ENCODE data around the gene UVRAG. TPM values are rescaled to one million over a fixed set of nuclear protein-coding genes. Genes with fewer than 3 reads are reported as not detected.

Gene UVRAG
- total RNA-seq, 3 donors from 2014 or later (not counting 1 experiment from before 2014, with no cell fraction given): 39.9 to 52.5 (median 41.4) TPM

DNA sequence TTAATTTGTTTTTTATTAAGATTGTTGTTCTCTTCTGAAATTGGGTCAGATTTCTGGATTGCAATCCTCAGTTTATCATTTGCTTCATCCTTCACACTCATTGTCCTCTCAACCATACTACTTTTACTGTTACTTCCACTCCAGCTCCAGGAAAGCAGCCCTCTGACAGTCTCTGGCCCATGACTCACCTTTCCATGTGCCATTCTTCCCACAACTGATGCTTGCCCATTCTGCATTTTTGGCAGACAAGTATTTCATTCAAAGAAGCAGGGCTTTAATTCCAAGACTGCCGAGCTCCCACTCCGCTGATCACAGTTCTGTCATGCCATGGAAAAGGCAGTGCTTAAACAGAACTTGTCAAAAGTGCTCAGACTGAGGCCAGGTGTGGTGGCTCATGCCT, 252.1 kb downstream of the UVRAG start:
- Mint-ChIP-seq H3K4me3 (no peak overlapping the region), H3K4me1 (peaks cover 8 to 12% of the 10 kb centered on the region in 2 donors), H3K36me3 (no peaks in the 10 kb centered on the region), H3K9me3 (no peaks in the 10 kb centered on the region), H3K27ac (no peak overlapping the region), H3K27me3 (ENCODE audit: low read depth in 2 of 2) (no peaks in the 10 kb centered on the region)
- DNase-seq (no peak), ATAC-seq (no peak)
- Histone ChIP-seq H3K4me3 (ENCODE audit: low read length) (no peak overlapping the region), H3K27ac (ENCODE audit: low read length) (no peak overlapping the region), H3K36me3 (ENCODE audit: control insufficient read depth, insufficient read depth, low read length) (peaks cover 21% of the 10 kb centered on the region), H3K4me1 (ENCODE audit: control insufficient read depth, insufficient read depth, low read length) (no peaks in the 10 kb centered on the region), H3K9me3 (ENCODE audit: control insufficient read depth, insufficient read depth, low read length) (no peaks in the 10 kb centered on the region), H3K27me3 (ENCODE audit: control insufficient read depth, insufficient read depth, low read length) (no peaks in the 10 kb centered on the region)
- TF ChIP-seq, protein P1, sequence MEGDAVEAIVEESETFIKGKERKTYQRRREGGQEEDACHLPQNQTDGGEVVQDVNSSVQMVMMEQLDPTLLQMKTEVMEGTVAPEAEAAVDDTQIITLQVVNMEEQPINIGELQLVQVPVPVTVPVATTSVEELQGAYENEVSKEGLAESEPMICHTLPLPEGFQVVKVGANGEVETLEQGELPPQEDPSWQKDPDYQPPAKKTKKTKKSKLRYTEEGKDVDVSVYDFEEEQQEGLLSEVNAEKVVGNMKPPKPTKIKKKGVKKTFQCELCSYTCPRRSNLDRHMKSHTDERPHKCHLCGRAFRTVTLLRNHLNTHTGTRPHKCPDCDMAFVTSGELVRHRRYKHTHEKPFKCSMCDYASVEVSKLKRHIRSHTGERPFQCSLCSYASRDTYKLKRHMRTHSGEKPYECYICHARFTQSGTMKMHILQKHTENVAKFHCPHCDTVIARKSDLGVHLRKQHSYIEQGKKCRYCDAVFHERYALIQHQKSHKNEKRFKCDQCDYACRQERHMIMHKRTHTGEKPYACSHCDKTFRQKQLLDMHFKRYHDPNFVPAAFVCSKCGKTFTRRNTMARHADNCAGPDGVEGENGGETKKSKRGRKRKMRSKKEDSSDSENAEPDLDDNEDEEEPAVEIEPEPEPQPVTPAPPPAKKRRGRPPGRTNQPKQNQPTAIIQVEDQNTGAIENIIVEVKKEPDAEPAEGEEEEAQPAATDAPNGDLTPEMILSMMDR (IDR thresholded peaks at IDR 0.05): no peak
- intact Hi-C loops (cut with micrococcal nuclease): no loop called here
- WGBS (ENCODE audit: insufficient coverage): 99% methylated on average over 2 of the region's 2 CpGs

DNA sequence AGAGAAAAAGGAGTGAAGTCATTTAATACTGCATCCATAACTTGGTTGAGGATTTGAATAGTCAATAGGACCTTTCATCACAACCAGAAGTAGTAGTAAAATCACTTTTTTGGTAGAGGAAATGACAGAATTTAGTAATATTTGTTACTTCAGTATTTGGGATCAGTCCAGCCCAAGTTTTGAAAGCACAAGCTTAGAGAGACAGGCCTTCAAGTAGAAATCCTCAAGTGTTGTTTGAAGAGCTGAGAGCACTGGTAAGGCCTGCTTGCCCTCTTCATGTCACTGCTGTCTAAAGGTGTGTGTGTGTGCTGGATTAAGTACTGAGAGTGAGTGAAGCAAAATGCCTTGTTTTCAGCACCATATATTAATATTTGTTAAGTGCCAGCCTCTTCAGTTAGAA, 254.0 kb downstream of the UVRAG start:
- DNase-seq: no peak
- Mint-ChIP-seq H3K27me3 (ENCODE audit: low read depth in 2 of 2) (no peaks in the 10 kb centered on the region), H3K9me3 (no peaks in the 10 kb centered on the region), H3K27ac (no peak overlapping the region), H3K36me3 (no peaks in the 10 kb centered on the region), H3K4me1 (peaks cover 5 to 13% of the 10 kb centered on the region in 2 donors), H3K4me3 (no peak overlapping the region)
- Histone ChIP-seq H3K9me3 (ENCODE audit: control insufficient read depth, insufficient read depth, low read length) (no peaks in the 10 kb centered on the region), H3K4me1 (ENCODE audit: control insufficient read depth, insufficient read depth, low read length) (no peaks in the 10 kb centered on the region), H3K27ac (ENCODE audit: low read length) (no peak overlapping the region), H3K4me3 (ENCODE audit: low read length) (no peak overlapping the region), H3K36me3 (ENCODE audit: control insufficient read depth, insufficient read depth, low read length) (peaks cover 21% of the 10 kb centered on the region), H3K27me3 (ENCODE audit: control insufficient read depth, insufficient read depth, low read length) (no peaks in the 10 kb centered on the region)
- TF ChIP-seq, protein P1 (IDR thresholded peaks at IDR 0.05): no peak
- no peak for ATAC-seq
- intact Hi-C loops (cut with micrococcal nuclease): no loop called here

DNA sequence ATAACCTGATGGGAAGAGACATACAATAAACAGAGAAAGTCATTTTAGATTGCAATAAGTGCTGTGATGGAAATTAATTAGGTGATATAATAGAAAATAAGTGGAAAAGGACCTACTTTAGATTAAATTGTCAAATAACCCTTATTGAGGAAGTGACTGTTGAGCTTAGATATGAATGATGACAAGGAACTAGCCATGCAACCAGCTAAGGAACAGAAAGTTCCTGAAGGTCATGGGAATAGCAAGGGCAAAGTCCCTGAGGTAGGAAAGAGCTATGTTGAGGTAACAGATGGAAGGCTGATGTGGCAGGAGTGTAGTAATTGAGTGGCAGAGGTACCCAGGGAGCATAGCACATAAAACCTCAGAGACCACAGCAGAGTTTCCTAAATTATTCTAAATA, 256.1 kb downstream of the UVRAG start:
- no peaks in the 10 kb centered on the region for H3K27me3 ChIP-seq (ENCODE audit: control insufficient read depth, insufficient read depth, low read length)
- H3K36me3 ChIP-seq (ENCODE audit: control insufficient read depth, insufficient read depth, low read length): peaks cover 15% of the 10 kb centered on the region
- peaks cover 5 to 19% of the 10 kb centered on the region in 2 donors for H3K4me1 Mint-ChIP-seq
- no peak overlapping the region for H3K27ac Mint-ChIP-seq
- no peak overlapping the region for H3K4me3 ChIP-seq (ENCODE audit: low read length)
- H3K9me3 Mint-ChIP-seq: no peaks in the 10 kb centered on the region
- H3K27me3 Mint-ChIP-seq (ENCODE audit: low read depth in 2 of 2): no peaks in the 10 kb centered on the region
- TF ChIP-seq, protein P1 (IDR thresholded peaks at IDR 0.05): no peak
- DNase-seq (no peak), ATAC-seq (no peak)
- no peak overlapping the region for H3K27ac ChIP-seq (ENCODE audit: low read length)
- no peaks in the 10 kb centered on the region for H3K36me3 Mint-ChIP-seq
- no peak overlapping the region for H3K4me3 Mint-ChIP-seq
- no peaks in the 10 kb centered on the region for H3K9me3 ChIP-seq (ENCODE audit: control insufficient read depth, insufficient read depth, low read length)
- no peaks in the 10 kb centered on the region for H3K4me1 ChIP-seq (ENCODE audit: control insufficient read depth, insufficient read depth, low read length)
- intact Hi-C loops (cut with micrococcal nuclease): no loop called here

DNA sequence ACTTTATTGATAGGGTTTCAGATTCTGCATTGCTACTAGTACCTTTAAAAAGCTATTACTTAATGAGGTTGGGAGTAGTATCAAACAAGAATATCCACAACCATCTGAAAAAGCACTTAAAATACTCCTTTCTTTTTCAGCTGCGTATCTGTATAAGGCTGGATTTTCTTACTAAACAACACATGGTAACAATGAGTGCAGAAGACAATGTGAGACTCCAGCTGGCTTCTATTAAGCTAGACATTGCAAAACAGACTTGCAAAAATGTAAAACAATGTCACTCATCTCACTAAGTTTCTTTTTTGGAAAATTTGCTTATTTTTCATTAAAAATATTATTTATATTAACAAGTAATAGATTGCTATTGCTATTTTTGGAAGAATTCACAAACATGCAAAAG, 258.7 kb downstream of the UVRAG start:
- ATAC-seq (no peak), DNase-seq (no peak)
- no peaks in the 10 kb centered on the region for H3K36me3 Mint-ChIP-seq
- no peaks in the 10 kb centered on the region for H3K9me3 Mint-ChIP-seq
- intact Hi-C loops (cut with micrococcal nuclease): no loop called here
- no peaks in the 10 kb centered on the region for H3K4me1 ChIP-seq (ENCODE audit: control insufficient read depth, insufficient read depth, low read length)
- no peak overlapping the region for H3K27ac Mint-ChIP-seq
- WGBS (ENCODE audit: insufficient coverage): 86% methylated on average over 1 of the region's 1 CpG
- no peak overlapping the region for H3K27ac ChIP-seq (ENCODE audit: low read length)
- H3K4me3 Mint-ChIP-seq: no peak overlapping the region
- no peaks in the 10 kb centered on the region for H3K27me3 Mint-ChIP-seq (ENCODE audit: low read depth in 2 of 2)
- TF ChIP-seq, protein P1 (IDR thresholded peaks at IDR 0.05): no peak
- H3K36me3 ChIP-seq (ENCODE audit: control insufficient read depth, insufficient read depth, low read length): no peaks in the 10 kb centered on the region
- H3K9me3 ChIP-seq (ENCODE audit: control insufficient read depth, insufficient read depth, low read length): no peaks in the 10 kb centered on the region
- peaks cover 10 to 26% of the 10 kb centered on the region in 2 donors for H3K4me1 Mint-ChIP-seq
- H3K27me3 ChIP-seq (ENCODE audit: control insufficient read depth, insufficient read depth, low read length): no peaks in the 10 kb centered on the region
- no peak overlapping the region for H3K4me3 ChIP-seq (ENCODE audit: low read length)

Data from natural killer cell (primary cell).